NB4 (cell line): ENCODE measurements around the gene CLIC3.

ENCODE experiments used
- POLR2A ChIP-seq: IDR thresholded peaks from 2 replicates; pipeline ENCODE4 v1.6.1; 2011; ENCODE audit warnings: mild to moderate bottlenecking; ENCODE audit not compliant: insufficient read length; ENCODE audit errors: extremely low read depth
- TF ChIP-seq, protein P1 (sequence below): IDR thresholded peaks from 2 replicates; pipeline ENCODE4 v1.6.1; 2011; ENCODE audit warnings: low read depth, low read length
- TF ChIP-seq, protein P2 (sequence below): IDR thresholded peaks from one replicate; pipeline ENCODE4 v1.5.1; 2012; ENCODE audit warnings: low read depth, low read length

DNA sequence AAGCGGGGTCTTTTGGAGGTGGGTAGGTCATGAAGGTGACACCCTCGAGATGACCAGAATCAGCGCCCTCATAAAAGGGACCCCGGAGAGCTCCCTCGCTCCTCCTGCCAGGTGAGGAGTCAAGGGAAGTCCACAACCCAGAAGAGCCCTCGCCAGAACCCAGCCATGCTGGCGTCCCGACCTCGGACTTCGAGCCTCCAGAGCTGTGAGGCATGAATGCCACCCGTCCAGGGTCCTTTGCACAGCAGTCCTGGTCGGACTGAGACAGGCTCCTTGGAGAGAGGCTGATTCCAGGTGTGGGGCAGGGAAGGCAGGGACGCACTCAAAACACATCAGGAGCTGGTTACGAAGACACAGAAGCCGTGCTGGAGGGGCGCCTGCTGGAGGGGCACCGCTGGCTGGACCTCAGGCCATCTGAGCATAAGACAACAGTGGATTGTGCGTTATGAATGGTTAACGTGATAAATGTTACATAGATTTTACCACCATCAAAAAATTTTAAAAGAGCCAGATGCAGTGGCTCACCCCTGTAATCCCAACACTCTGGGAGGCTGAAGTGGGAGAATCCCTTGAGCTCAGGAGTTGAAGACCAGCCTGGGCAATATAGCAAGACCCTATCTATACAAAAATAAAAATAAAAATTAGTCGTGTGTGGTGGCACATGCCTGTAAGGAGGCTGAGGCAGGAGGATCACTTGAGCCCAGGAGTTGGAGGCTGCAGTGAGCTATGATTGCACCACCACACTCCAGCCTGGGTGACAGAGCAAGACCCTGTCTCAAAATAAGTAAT, 5.7 kb upstream of the CLIC3 start:
- TF ChIP-seq, protein P1, sequence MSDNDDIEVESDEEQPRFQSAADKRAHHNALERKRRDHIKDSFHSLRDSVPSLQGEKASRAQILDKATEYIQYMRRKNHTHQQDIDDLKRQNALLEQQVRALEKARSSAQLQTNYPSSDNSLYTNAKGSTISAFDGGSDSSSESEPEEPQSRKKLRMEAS, result no peak
- no peak for TF ChIP-seq POLR2A
- TF ChIP-seq, protein P2, sequence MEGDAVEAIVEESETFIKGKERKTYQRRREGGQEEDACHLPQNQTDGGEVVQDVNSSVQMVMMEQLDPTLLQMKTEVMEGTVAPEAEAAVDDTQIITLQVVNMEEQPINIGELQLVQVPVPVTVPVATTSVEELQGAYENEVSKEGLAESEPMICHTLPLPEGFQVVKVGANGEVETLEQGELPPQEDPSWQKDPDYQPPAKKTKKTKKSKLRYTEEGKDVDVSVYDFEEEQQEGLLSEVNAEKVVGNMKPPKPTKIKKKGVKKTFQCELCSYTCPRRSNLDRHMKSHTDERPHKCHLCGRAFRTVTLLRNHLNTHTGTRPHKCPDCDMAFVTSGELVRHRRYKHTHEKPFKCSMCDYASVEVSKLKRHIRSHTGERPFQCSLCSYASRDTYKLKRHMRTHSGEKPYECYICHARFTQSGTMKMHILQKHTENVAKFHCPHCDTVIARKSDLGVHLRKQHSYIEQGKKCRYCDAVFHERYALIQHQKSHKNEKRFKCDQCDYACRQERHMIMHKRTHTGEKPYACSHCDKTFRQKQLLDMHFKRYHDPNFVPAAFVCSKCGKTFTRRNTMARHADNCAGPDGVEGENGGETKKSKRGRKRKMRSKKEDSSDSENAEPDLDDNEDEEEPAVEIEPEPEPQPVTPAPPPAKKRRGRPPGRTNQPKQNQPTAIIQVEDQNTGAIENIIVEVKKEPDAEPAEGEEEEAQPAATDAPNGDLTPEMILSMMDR, result no peak
